Measurements from ENCODE around the gene RHOD.
A peak's percentile ranks its signal among the peaks of the same experiment; 100 is the strongest.

RHOD gene

DNA sequence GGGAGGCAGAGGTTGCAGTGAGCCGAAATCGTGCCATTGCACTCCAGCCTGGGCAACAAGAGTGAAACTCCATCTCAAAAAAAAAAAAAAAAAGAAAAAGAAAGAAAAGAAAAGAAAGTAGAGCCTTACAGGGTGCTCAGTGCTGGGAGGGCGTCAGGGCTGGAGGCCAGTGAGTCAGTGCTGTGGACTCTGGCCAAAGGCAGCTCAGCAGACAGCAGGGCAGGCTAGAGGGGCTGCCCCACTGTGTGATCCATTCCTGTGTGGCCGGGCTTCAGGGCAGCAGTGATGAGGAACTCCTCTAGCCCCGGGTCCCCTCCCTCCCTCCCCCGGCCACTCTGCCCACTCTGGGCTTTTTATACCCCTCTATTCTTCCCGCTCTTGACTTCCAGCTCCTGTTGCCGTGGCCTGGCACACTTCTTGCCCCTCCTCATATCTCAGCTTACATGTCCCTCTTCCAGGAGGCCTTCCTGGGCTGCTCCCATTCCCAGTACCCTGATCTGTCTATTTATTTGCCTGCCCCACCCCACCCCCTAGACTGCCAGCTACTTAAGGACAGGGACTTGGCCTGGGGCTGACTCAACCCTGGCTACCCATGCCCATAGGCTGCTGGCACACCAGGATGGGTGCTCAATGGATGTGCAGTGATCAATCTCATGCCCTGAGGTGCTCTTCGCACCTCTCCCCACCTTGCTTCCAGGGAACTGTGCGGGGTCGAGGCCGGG, 23.7 kb upstream of the RHOD start:
- peak; percentile 89 for DNase-seq

DNA sequence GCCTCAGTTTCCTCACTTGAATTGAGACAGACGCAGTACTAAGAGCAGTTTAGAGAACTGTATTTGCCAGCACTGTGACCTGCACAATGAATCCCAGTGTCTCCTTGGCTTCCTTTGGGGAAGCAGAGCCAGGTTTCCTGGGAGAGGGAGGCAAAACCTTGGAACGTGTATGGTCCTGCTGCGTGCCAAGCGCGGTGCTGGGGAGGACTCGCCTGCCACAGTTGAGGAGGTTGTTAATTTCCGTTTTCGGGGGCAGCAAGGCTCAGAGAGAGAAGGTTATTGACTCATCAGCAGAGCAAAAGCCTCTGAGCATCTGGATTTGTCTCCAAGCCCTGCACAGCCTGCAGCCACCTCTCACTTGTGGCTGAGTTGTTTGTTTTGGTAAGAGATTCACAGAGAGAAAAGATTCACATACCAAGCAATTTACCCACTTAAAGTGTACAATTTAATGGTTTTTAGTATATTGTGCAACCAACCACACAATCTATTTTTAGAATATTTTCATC, 22.9 kb upstream of the RHOD start:
- DNase-seq = peak; percentile 97

DNA sequence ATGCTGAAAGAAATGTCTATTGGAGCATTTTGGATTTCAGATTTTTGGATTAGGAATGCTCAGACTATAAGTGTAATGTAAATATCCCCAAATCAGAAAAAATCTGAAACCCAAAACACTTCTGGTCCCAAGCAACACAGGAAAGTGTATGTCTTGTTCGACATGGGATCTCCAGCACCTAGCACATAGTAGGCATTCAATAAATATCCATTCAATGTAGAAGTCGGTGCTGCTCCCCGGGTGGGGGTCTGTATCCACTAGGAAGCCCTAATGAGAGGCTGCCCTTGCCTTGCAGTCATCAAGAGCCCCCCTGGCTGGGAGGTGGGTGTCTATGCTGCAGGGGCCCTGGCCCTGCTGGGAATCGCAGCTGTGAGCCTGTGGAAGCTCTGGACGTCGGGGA, 22.3 kb upstream of the RHOD start:
- no peak for DNase-seq

DNA sequence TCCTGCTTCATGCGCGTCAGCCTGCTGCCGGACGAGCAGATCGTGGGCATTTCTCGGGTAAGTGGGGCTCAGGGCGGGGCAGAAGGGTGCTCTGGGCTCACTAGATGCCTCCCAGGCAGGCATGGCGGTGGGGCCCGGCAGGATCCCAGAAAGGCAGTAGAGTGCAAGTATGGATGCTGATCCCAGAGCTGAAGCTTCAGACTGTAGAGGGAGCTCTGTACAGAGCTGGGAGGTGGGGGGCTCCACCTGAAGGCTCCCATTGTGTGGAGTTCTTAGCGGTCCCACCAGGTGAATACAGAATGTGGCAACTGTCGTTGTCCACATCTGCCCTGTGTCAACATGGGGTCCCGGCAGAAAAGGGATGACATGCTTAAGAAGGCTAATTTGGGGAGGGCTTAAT, 16.5 kb upstream of the RHOD start:
- no peak for DNase-seq

DNA sequence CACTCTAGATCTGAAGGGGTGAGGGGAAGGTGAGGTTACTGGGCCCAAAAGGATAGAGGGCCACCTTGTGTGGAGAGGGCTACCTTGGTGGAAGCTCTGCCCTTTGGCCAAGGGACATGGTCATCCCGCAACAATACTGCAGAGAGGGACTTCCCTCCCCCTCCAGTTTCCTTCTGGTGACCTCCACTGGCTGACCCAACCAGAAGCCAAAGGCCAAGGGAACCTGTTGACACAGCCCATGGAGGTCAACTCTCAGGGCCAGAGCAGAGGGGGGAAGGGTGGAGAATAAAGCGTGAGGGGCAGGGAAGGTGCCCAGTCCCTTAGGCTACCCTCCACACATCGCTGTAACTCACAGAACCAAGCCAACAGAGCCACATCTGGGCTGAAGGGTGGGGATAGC, 15.0 kb upstream of the RHOD start:
- DNase-seq = no peak

DNA sequence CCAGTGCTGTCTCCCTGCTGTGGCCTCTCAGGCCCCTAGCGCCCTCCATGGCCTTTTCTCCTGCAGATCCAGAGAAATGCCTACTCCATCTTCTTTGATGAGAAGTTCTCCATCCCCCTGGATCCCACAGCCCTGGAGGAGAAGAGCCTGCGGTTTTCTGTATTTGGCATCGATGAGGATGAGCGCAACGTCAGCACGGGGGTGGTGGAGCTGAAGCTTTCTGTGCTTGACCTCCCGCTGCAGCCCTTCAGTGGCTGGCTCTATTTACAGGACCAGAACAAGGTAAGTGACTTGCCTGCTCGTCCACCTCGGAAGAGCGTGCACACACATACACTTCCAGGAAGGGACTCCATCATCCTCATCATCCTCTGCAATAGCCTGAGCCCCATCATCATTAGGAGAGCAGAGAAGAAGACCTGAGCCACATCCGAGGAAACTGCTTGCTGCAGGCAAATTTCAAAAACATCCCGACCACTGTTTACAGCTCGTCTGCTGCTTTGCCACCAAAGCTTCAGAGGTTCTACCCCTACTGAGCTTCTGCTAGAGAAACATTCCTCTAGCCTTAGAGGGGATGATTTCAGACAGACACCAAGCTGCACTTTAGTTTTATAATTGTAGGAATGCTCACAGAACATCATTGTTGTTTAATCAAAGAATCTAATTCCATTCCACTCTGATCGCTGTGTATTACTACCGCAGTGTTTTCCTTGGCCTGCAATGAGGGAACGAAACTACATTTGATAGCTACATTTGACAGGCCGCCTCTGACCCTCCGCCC, 12.9 kb upstream of the RHOD start:
- no peak for DNase-seq

DNA sequence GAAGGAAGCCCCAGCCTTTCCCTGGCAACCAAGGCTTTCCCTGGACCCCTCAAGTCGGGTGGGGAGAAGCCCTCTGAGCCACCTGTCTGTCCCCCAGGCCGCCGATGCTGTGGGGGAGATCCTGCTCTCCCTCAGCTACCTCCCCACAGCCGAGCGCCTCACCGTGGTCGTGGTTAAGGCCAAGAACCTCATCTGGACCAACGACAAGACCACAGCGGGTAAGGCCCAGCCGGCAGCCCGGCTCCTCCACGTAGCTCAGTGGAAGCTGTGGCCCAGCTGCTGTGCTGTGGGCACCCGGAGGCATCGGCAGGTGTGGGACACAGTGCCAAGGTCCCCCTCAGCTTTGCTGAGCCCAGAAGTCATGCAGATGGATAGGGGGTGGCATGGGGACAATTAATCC, 12.2 kb upstream of the RHOD start:
- DNase-seq = no peak

DNA sequence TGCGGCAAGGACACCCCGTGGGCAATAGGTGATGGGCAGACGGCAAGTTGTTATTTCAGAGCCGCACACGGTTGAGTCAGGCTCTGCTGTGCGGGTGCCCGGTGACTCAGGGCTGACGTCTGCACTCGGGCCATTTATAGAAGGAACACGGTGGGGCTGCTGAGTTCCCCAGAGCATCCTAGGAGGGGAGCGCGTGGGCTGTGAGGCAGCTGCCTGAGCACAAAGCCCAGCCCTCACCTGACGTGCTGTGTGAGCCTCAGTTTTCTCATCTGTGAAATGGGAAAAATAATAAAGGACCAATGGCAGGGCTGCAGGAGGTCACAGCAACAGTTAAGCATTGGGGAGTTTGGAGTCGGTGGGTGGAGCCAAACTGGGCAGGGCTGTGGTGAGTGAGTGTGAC, 11.3 kb upstream of the RHOD start:
- peak; percentile 73 for DNase-seq

DNA sequence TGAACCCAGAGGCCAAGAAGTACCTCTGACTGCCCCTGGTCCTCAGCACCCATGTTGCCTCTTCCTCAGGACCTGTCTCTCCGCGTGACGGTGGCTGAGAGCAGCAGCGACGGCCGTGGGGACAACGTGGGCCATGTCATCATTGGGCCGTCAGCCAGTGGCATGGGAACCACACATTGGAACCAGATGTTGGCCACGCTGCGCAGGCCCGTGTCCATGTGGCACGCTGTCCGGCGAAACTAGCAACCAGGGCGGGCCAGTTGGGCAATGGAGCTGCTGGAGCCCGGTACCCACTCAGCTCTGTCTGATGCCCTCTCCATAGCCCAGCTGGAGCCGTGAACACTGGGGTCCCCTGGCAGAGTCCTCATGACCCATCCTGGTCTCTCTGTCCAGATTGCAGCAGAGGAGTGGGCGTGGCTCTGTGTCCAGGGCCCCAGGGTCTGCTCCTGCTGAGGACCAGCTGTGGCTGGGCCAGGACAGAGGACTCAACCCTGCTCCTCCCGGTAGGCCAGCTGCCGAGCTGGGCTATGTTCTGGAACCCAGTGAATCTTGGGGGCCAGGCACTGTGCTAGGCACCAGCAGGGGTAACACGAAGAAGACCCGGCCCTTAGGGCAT, 8.0 kb upstream of the RHOD start:
- no peak for DNase-seq

DNA sequence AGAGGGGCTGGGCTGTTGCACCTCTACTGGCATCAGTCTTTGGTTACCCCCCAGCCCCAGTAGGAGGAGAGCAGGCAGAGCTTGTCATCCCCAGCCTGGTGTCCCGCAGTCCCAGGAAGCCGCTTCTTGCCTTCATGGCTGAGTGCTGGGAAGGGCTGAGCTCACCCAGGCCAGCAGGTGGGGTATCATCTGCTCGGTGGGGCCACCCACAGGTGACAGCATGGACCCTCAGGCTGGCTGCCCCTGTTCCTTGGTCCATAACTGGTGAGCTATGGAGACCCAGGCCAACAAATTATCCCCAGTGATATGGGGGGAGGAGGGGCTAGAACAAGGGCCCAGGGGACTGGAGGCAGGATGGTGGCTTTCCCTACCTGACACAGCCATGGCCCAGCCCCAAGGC, 6.5 kb upstream of the RHOD start:
- DNase-seq = no peak

DNA sequence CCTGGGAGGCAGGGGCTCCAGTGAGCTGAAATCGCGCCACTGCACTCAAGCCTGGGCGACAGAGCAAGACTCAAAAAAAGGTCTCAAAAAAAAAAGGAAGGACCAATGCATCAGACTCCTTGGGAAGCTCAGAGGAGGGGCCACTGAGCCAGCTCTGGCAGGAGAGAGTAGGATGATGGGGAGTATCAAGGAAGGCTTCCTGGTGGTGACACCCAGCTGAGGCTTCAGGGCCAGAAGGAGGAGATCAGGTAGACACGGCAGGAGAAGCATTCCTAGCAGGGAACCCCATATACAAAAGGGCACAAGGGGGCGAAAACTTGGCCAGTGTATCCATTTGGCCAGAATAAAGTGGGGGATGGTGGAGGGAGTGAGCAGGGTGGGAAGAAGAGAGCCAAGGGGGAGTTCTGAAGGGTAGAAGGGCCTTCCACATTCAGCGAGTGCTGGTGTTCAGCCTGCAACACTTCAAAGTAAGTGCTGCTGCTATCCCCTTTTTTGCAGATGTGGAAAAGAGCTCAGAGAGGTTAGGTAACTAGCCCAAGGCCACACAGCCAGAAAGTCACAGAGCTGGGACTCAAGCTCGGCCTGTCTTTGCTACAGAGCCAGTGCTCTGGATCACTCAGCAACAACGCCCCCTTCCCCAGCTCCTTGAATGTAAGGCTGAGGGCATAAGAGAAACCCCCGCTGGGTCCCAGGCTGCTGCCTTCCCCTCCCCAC, 5.3 kb upstream of the RHOD start:
- no peak for DNase-seq

DNA sequence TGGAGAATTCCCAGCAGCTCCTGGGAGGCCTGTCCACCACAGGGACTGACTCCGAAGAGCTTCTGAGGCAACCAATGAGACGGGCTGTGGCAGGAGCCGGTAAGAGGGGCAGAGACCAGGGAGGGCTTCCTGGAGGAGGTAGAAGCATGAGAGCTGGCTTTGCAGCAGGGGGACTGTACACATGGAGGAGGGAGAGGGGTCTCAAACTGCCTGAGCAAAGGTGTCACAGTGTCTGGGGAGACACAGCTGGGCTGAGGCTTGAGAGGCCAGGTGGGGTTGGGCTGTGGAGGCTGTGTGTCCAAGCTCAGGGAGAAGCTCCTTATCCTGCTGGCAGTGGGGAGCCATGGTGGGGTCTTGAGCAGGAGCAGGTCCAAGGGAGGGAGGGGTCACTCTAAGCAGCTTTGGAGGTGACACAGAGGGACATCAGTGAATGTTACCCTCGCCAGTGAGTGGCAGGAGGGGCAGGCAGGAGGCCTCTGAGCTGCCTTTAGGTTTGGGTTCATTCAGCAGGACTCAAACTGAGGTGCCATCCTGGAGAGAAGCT, 4.6 kb upstream of the RHOD start:
- no peak for DNase-seq

DNA sequence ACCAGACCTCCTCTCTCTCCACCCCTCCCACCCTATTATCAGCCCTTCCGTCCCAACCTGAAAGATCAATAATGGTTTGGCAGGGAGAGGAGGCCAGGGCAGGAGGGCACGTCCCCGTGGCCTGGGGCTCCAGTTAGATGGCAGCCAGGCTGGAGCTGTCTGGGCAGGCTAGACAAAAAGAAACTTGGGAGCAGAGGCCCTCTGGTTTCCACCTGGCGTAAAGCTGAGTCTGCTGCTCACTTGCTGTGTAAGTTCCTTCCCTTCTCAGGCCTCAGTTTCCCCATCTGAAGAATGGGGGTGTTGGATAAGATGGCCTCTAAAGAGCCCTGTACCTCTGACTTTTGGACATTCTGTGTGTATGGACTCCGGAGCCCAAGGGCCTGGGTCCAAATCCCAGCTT, 3.8 kb upstream of the RHOD start:
- no peak for DNase-seq

DNA sequence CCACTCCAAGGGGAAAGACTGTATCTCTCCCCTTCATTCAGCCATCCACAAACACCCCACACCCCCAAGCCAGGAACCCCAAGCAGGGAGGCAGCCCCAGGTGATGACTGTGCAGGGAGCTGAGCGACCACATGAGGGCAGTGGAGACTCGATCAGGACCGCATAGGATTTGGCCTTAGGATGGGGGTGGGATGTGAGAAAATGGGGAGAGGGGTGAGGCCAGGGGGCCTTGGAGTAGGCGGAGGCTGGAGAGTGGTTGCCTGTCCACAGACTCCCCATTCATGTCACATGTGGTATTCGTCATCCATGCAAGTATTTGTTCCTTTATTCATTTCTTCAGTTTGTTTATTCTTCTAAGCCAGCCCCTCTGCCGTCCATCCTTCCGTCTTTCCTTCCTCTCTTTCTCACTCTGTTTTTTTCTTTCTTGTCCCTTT, 2.7 kb upstream of the RHOD start:
- DNase-seq = peak; percentile 45

DNA sequence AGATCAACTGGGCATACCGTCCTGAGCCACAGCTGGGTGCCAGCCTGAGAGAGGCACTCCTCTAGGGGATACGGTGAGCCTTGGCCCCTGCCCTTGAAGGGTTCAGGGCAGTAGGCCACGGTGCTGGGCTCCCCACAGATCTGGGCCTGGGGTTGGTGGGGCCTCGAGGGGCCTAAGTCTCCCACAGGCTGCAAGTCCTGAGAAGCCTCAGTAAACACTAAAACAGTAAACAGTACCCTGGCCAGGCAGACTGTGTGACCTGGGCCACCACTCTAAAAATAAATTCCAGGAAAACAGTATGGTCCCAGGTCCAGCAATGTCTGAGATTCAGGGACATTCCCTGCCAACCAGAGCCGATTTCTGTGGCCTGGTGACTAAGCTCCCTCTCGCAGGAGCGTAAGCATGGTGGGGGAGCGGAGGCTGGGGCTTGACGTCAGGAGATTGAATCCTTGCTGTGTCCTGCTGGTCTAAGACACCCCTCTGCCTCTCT, 2.3 kb upstream of the RHOD start:
- DNase-seq = peak; percentile 62

DNA sequence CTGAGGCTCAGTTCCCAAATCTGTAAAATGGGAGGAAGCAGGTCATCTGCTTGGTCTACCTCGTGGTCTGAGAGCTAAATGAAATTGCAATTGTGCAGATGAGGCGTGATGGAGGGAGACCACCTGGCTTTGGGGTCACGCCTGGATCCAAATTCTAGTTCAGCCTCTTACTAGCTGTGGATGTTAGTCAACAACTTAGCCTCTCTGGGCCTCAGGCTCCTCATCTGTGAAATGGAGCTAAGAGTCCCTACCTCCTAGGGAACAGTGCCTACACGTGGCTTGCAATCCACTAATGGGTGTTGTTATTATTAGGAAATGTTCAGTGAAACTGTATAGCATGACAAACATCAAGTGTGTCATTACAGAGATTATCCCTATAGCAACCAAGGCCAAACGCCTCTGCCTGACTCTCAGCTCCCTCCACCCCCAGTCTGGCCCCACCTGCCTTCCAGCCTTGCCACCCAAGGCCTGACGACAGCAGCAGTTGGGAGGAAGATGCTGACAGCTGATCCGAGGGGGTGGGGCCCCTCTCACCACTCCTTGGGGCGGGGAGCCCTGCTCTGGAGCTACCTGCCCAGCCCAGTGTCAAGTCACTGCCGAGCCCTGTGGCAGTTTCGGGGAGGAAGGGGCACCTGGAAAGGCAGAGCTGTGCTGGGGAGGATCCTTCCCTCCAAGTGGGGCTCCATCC, 1.7 kb upstream of the RHOD start:
- no peak for DNase-seq

DNA sequence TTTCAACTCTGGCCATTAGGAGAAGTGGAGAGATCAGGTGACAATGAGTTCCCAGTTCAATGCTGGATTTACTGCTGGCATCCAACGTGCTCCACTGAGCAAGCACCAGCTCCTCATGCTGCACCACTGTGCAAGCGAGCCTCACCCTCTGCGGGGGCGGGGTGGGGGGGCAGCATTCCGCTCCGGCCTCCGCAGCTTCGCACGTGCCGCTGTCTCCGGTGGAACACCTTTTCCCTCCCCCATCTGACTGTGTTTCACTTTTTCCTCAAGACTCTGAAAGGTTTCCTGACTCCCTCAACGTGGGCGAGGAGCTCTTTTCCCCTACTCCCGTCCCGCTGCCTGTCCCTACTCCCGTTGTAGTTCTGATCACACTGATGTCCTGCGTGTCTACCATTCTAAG, 835 bp upstream of the RHOD start:
- no peak for DNase-seq

DNA sequence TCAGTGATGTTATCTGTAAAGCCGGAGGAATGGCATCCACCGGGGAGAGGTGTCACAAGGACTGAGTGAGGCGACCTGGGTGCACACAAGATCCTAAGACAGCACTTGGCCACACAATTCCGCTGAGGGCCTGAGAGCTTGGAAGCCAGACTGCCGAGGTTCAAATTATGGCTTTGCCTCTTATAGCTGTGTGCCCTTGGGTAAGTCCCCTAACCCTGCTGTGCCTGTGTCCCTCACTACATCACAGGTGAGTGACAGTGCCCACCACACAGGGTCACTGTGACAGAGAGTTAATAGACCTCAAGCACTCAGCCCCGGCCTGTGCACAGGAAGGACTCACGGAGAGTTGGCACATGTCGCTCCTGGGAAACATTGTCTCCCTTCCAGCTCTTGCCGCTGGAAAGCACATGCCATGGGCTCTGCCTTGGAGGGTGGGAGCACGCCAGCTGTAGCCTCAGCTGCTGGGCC, 592 bp downstream of the RHOD start:
- DNase-seq = no peak

DNA sequence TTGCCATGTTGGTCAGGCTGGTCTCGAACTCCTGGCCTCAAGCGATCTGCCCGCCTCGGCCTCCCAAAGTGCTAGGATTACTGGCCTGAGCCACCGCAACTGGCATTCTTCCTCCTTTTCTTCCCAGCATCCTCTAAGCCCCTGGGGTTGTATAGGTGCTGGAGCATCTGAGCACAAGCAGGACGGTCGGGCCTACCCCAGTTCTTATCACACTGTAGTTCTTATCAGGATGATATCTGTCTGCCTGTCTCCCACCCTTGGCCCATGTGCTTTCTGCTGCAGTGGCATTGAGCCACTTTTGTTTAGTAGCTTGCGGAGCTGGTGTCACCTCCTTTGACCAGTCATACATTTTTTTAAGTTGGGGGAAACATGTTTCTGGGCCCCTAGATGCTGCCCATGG, 1.9 kb downstream of the RHOD start:
- no peak for DNase-seq

DNA sequence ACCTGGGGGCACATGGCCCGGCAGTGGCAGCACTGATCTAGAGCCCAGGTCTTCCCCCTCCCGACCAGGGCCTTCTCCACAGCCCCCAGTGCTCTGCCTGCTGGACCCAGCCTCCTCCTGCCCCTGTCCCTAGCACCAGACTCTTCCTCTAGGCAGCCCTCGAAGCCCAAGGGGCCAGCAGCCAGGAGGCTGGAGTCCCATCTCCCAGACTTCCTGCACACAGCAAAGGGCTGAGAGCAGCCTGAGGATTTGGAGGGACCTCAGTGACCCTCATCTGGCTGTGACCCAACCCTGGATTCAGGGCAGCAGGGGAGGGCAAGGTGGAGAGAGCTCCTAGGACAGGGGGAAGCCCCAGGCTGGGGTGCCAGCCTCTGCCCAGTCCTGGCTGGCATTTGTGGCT, 3.0 kb downstream of the RHOD start:
- DNase-seq = no peak

DNA sequence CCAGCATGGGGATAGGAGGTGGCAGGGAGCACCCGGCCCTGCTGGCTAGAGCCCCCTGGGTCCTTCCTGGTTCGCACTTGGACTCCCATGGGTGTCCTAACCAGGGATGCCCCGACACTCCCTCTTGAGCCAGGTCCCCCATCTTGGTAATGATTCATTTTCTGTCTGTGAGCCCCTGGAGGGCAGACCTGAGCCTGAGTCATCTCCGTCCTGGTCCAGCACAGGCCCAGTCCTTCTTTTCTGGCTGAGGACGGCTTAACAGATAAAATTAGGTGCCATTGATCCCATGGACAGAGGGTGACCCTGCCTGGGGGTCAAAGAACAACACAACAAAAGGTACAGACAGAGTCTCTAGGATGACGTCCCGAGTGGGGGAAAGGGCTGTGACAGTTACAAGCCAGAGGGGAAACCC, 3.5 kb downstream of the RHOD start:
- no peak for DNase-seq
